ENCODE data around the gene ANGPT4. TPM values are rescaled to one million over a fixed set of nuclear protein-coding genes. Genes with fewer than 3 reads are reported as not detected.

The ANGPT4 gene
- total and polyA plus RNA-seq, 10 of the 15 experiments (the other 5 are each of a cell fraction or from before 2014, with no cell fraction given) = 0.01 to 0.16 TPM; not detected in 8

GRCh38 chr20:891058-891705 is 25.0 kb downstream of the ANGPT4 start:
- Histone ChIP-seq H2AFZ (ENCODE audit: control insufficient read depth, low read depth, low read length) (no peak overlapping the region), H3K4me2 (ENCODE audit: control insufficient read depth, insufficient read depth) (no peak overlapping the region; the same call in 1 of the 2 replicates), H3K27ac (ENCODE audit: control insufficient read depth, insufficient read depth) (no peak overlapping the region), H3K4me3 (no peak overlapping the region), H3K9ac (ENCODE audit: control insufficient read depth, insufficient read depth, low read length) (no peak overlapping the region), H3K36me3 (ENCODE audit: control insufficient read depth in 2 of 2, insufficient read depth in 2 of 2, low read length in 1 of 2) (no peaks in the 10 kb centered on the region), H3K79me2 (ENCODE audit: control insufficient read depth, insufficient read depth, low read length) (no peaks in the 10 kb centered on the region), H3K27me3 (replicated peaks in 1 of 2; ENCODE audit: control insufficient read depth in 2 of 2, insufficient read depth in 2 of 2, low read length in 1 of 2) (no peaks in the 10 kb centered on the region; a peak in 1 of 4 replicates), H3K4me1 (ENCODE audit: control insufficient read depth, insufficient read depth, low read length) (peaks cover 4% of the 10 kb centered on the region), H4K20me1 (ENCODE audit: control insufficient read depth, insufficient read depth) (no peaks in the 10 kb centered on the region), H3K9me3 (replicated peaks; ENCODE audit: control insufficient read depth, insufficient read depth, low read length) (no peaks in the 10 kb centered on the region; the same call in 2 of the 3 replicates)
- ATAC-seq (peak; percentile 7; the same call in 1 of the 3 replicates), FAIRE-seq (no peak), DNase-seq (ENCODE audit: low read depth, low spot score) (no peak)
- ChIA-PET CTCF (interaction anchor here (1.5 to 1.6 kb wide), 2 partner anchors 15 to 64 kb away, joined by 3 to 4 read pairs; no protein-coding TSS in a partner anchor), SMC1A (ENCODE audit: uncharacterized antibody, unreplicated experiment) (no interaction called here), RAD21 (ENCODE audit: unreplicated experiment) (interaction anchor here (0.6 kb wide), 1 partner anchor 958 kb away, joined by 6 read pairs; no protein-coding TSS in a partner anchor), POLR2A (no interaction called here)
- 24% methylated on average over 6 of the region's 6 CpGs for WGBS (ENCODE audit: insufficient coverage, insufficient replicate concordance, low lambda C conversion rate, missing lambda C conversion rate)
- no TSS peak for BruUV-seq (replicated peaks)
- in situ Hi-C loops (cut with MboI) (no loop called here), intact Hi-C loops (cut with micrococcal nuclease; ENCODE audit: unreplicated experiment) (no loop called here)
- TF ChIP-seq ZSCAN29 (IDR thresholded peaks at IDR 0.05) (no peak), MTA2 (IDR thresholded peaks at IDR 0.05; ENCODE audit: low read depth) (no peak), POU2F2 (IDR thresholded peaks at IDR 0.05; ENCODE audit: borderline replicate concordance, low read depth, low read length) (no peak), NFYB (IDR thresholded peaks at IDR 0.05; ENCODE audit: insufficient read depth, low read depth, low read length) (no peak), TAF1 (IDR thresholded peaks at IDR 0.05; ENCODE audit: borderline replicate concordance, low read depth, low read length) (no peak), NBN (IDR thresholded peaks at IDR 0.05) (no peak), POLR2A (IDR thresholded peaks at IDR 0.05; ENCODE audit: low read depth, low read length) (no peak), SIX5 (IDR thresholded peaks at IDR 0.05; ENCODE audit: low read depth, low read length, severe bottlenecking) (no peak)

- in situ Hi-C loops (cut with MboI) = no loop called here
- FAIRE-seq (no peak), ATAC-seq (no peak), DNase-seq (ENCODE audit: low read depth, low spot score) (no peak)
- Histone ChIP-seq H3K4me3 (no peak overlapping the region), H3K79me2 (ENCODE audit: control insufficient read depth, insufficient read depth, low read length) (no peaks in the 10 kb centered on the region), H3K27me3 (replicated peaks in 1 of 2; ENCODE audit: control insufficient read depth in 2 of 2, insufficient read depth in 2 of 2, low read length in 1 of 2) (no peaks in the 10 kb centered on the region; a peak in 1 of 4 replicates), H3K36me3 (ENCODE audit: control insufficient read depth in 2 of 2, insufficient read depth in 2 of 2, low read length in 1 of 2) (no peaks in the 10 kb centered on the region), H3K27ac (ENCODE audit: control insufficient read depth, insufficient read depth) (no peak overlapping the region), H2AFZ (ENCODE audit: control insufficient read depth, low read depth, low read length) (no peak overlapping the region), H3K4me2 (ENCODE audit: control insufficient read depth, insufficient read depth) (no peak overlapping the region), H3K4me1 (ENCODE audit: control insufficient read depth, insufficient read depth, low read length) (peaks cover 4% of the 10 kb centered on the region), H3K9me3 (replicated peaks; ENCODE audit: control insufficient read depth, insufficient read depth, low read length) (no peaks in the 10 kb centered on the region; the same call in 2 of the 3 replicates), H3K9ac (ENCODE audit: control insufficient read depth, insufficient read depth, low read length) (no peak overlapping the region), H4K20me1 (ENCODE audit: control insufficient read depth, insufficient read depth) (no peaks in the 10 kb centered on the region)
- WGBS (ENCODE audit: insufficient coverage, insufficient replicate concordance, low lambda C conversion rate, missing lambda C conversion rate) = 68% methylated on average over 5 of the region's 6 CpGs
- ChIA-PET RAD21 (ENCODE audit: unreplicated experiment) (interaction anchor here (0.6 kb wide), 1 partner anchor 958 kb away, joined by 6 read pairs; no protein-coding TSS in a partner anchor), CTCF (interaction anchor here (1.5 to 1.6 kb wide), 2 partner anchors 14 to 65 kb away, joined by 3 to 4 read pairs; no protein-coding TSS in a partner anchor), SMC1A (ENCODE audit: uncharacterized antibody, unreplicated experiment) (no interaction called here), POLR2A (no interaction called here)
- intact Hi-C loops (cut with micrococcal nuclease; ENCODE audit: unreplicated experiment) = no loop called here
- no TSS peak for BruUV-seq (replicated peaks)
- TF ChIP-seq E2F8 (IDR thresholded peaks at IDR 0.05; ENCODE audit: low read depth, partially characterized antibody) (no peak), KLF5 (IDR thresholded peaks at IDR 0.05; ENCODE audit: partially characterized antibody) (no peak), CBFB (IDR thresholded peaks at IDR 0.05; ENCODE audit: low read depth) (no peak), NR2C1 (IDR thresholded peaks at IDR 0.05) (no peak), JUNB (IDR thresholded peaks at IDR 0.05) (no peak), ESRRA (IDR thresholded peaks at IDR 0.05; ENCODE audit: low read length) (no peak), NR2C2 (IDR thresholded peaks at IDR 0.05; ENCODE audit: borderline replicate concordance, control insufficient read depth, insufficient read length, low read depth) (no peak), IKZF2 (IDR thresholded peaks at IDR 0.05) (no peak)
These were observed 25.5 kb downstream of the ANGPT4 start for GRCh38 chr20:890666-891057.
